ENCODE data around the gene ABCB10. TPM values are rescaled to one million over a fixed set of nuclear protein-coding genes. Genes with fewer than 3 reads are reported as not detected.

ABCB10 gene
- total and polyA plus RNA-seq, 3 donors from 2014 or later: 4.9 to 12.1 (median 9.8) TPM

DNA sequence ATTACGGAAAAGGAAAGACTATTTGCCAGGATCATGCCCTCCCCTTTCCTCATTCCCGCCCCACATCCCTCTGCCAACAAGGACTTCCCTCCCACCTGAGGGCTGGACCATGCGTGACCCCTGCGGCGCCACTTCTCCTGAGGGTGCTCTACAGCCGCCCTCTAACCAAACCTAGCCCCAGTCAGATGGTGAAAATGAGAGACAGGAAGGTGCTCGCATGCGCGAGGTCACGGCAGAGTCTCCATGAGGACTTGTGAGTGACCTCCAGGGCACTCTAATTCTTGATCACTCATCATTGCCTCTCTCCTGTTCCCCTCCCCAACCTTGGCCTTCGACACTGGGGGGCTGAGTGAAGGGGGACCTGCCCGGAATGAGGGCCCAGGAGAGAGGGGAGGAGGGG is 35.3 kb upstream of the ABCB10 start:
- 93 to 94% methylated on average over 12 of the region's 12 CpGs for WGBS, 2 donors
- no peaks in the 10 kb centered on the region for H3K36me3 ChIP-seq (ENCODE audit: low read depth, missing control alignments)
- DNase-seq: no peak
- no peaks in the 10 kb centered on the region for H3K9me3 ChIP-seq
- intact Hi-C loops (cut with DNase I; ENCODE audit: low total_unique reads): no loop called here
- no peaks in the 10 kb centered on the region for H3K27me3 ChIP-seq
- TF ChIP-seq POLR2A (IDR thresholded peaks at IDR 0.05): no peak
- TF ChIP-seq, protein P1, sequence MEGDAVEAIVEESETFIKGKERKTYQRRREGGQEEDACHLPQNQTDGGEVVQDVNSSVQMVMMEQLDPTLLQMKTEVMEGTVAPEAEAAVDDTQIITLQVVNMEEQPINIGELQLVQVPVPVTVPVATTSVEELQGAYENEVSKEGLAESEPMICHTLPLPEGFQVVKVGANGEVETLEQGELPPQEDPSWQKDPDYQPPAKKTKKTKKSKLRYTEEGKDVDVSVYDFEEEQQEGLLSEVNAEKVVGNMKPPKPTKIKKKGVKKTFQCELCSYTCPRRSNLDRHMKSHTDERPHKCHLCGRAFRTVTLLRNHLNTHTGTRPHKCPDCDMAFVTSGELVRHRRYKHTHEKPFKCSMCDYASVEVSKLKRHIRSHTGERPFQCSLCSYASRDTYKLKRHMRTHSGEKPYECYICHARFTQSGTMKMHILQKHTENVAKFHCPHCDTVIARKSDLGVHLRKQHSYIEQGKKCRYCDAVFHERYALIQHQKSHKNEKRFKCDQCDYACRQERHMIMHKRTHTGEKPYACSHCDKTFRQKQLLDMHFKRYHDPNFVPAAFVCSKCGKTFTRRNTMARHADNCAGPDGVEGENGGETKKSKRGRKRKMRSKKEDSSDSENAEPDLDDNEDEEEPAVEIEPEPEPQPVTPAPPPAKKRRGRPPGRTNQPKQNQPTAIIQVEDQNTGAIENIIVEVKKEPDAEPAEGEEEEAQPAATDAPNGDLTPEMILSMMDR (IDR thresholded peaks at IDR 0.05): no peak
- H3K4me3 ChIP-seq: no peak overlapping the region
- no peak overlapping the region for H3K27ac ChIP-seq
- H3K4me1 ChIP-seq: no peaks in the 10 kb centered on the region

DNA sequence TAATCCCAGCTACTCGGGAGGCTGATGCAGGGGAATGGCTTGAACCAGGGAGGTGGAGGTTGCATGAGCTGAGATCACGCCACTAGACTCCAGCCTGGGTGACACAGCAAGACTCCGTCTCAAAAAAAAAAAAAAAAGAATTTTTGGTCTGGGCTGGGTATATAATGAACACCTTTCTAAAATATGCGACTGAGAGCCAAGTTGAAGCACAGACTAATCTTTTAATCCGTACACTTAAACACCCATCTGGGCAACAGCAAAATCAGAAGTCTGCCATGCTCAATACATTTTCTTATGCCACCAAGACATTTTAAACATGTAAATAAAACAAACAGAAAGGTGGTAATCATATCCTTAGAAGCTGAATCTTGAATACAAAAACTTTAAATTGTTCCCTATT is 31.6 kb upstream of the ABCB10 start:
- H3K4me3 ChIP-seq: no peak overlapping the region
- no peak overlapping the region for H3K27ac ChIP-seq
- WGBS, 2 donors: 92 to 93% methylated on average over 5 of the region's 5 CpGs
- no peak for TF ChIP-seq POLR2A (IDR thresholded peaks at IDR 0.05)
- TF ChIP-seq, protein P1 (IDR thresholded peaks at IDR 0.05): no peak
- intact Hi-C loops (cut with DNase I; ENCODE audit: low total_unique reads): no loop called here
- no peak for DNase-seq
- H3K9me3 ChIP-seq: no peaks in the 10 kb centered on the region
- H3K27me3 ChIP-seq: no peaks in the 10 kb centered on the region
- no peaks in the 10 kb centered on the region for H3K36me3 ChIP-seq (ENCODE audit: low read depth, missing control alignments)
- H3K4me1 ChIP-seq: no peaks in the 10 kb centered on the region

DNA sequence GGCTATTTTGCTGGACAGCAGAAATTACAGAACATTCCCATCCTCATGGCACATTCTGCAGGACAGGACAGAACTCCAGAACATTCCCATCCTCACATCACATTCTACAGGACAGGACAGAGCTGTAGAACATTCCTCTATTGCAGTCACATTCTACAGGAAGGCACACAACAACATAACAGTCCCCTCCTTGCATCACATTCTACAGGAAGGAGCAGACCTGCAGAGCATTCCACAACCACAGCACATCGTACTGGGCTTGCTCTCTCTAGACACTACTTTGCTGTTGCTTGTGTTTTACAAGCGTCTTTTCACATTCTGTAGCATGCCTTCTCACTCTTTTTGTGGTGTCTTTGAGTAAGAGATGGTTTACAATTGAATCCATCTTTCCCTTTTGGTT is 26.8 kb upstream of the ABCB10 start:
- DNase-seq: no peak
- Histone ChIP-seq H3K27me3 (no peaks in the 10 kb centered on the region), H3K4me3 (no peak overlapping the region), H3K4me1 (no peaks in the 10 kb centered on the region), H3K9me3 (no peaks in the 10 kb centered on the region), H3K27ac (no peak overlapping the region), H3K36me3 (ENCODE audit: low read depth, missing control alignments) (no peaks in the 10 kb centered on the region)
- 74 to 75% methylated on average over 2 of the region's 2 CpGs for WGBS, 2 donors
- TF ChIP-seq, protein P1 (IDR thresholded peaks at IDR 0.05): no peak
- TF ChIP-seq POLR2A (IDR thresholded peaks at IDR 0.05): no peak
- intact Hi-C loops (cut with DNase I; ENCODE audit: low total_unique reads): no loop called here

DNA sequence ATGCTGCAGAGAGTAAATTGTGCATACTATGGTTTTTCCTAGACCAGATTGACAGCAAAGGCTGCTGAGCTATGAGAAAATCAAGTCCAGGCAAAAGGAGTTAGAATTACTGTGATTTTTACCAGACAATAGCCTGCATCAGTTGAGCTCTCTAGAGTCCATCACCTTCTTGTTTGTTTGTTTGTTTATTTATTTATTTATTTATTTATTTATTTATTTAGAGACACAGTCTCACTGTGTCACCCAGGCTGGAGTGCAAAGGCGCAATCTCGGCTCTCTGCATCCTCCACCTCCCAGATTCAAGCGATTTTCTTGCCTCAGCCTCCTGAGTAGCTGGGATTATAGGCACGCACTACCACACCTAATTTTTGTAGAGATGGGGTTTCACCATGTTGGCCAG is 24.2 kb upstream of the ABCB10 start:
- Histone ChIP-seq H3K4me3 (no peak overlapping the region), H3K9me3 (no peaks in the 10 kb centered on the region), H3K4me1 (peaks cover 12% of the 10 kb centered on the region), H3K27me3 (no peaks in the 10 kb centered on the region), H3K36me3 (ENCODE audit: low read depth, missing control alignments) (no peaks in the 10 kb centered on the region), H3K27ac (no peak overlapping the region)
- 94 to 96% methylated on average over 4 of the region's 4 CpGs for WGBS, 2 donors
- no peak for DNase-seq
- TF ChIP-seq POLR2A (IDR thresholded peaks at IDR 0.05): no peak
- TF ChIP-seq, protein P1 (IDR thresholded peaks at IDR 0.05): no peak
- intact Hi-C loops (cut with DNase I; ENCODE audit: low total_unique reads): no loop called here

- no peaks in the 10 kb centered on the region for H3K27me3 ChIP-seq
- intact Hi-C loops (cut with DNase I; ENCODE audit: low total_unique reads): no loop called here
- no peak overlapping the region for H3K4me3 ChIP-seq
- WGBS, 2 donors: 36 to 48% methylated on average over 11 of the region's 11 CpGs
- DNase-seq: peak; percentile 59
- H3K9me3 ChIP-seq: no peaks in the 10 kb centered on the region
- peaks cover 12% of the 10 kb centered on the region for H3K4me1 ChIP-seq
- H3K36me3 ChIP-seq (ENCODE audit: low read depth, missing control alignments): no peaks in the 10 kb centered on the region
- no peak for TF ChIP-seq POLR2A (IDR thresholded peaks at IDR 0.05)
- TF ChIP-seq, protein P1 (IDR thresholded peaks at IDR 0.05): no peak
- H3K27ac ChIP-seq: no peak overlapping the region
Measured at GRCh38 chr1:229582011-229582694, 23.6 kb upstream of the ABCB10 start.

Data from testis (tissue), 3 donors.